ENCODE data around the gene HTT.

DNA sequence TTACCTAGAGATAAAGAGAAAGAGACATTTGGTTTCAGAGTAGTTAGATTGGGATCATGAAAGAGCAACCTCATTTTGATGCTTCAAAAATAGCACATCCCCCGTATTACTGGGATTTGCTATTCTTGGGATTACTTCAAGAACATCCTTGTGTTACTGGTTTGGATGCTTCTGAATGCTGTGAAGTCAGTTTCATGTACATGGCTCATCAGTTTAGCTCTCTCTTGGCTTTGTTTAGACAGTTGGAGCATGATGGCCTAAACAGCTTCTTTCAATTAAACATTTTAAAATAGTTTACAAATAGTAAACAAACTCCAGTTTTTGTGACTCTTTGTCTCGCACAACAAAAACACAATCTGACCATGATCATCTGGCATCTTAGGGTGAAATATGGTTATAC, 23.9 kb downstream of the HTT start:
- no peak for TF ChIP-seq ELF4 (CRISPR knock-in tag; IDR thresholded peaks at IDR 0.05; ENCODE audit: low read depth)
- no peak for TF ChIP-seq CTCF (IDR thresholded peaks at IDR 0.05)
- TF ChIP-seq, protein P1, sequence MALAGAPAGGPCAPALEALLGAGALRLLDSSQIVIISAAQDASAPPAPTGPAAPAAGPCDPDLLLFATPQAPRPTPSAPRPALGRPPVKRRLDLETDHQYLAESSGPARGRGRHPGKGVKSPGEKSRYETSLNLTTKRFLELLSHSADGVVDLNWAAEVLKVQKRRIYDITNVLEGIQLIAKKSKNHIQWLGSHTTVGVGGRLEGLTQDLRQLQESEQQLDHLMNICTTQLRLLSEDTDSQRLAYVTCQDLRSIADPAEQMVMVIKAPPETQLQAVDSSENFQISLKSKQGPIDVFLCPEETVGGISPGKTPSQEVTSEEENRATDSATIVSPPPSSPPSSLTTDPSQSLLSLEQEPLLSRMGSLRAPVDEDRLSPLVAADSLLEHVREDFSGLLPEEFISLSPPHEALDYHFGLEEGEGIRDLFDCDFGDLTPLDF (CRISPR knock-in tag; IDR thresholded peaks at IDR 0.05) = no peak
- no peak for TF ChIP-seq ATF1 (CRISPR knock-in tag; IDR thresholded peaks at IDR 0.05)
- no peak for TF ChIP-seq E2F4 (CRISPR knock-in tag; IDR thresholded peaks at IDR 0.05; ENCODE audit: borderline replicate concordance, low read depth)
- TF ChIP-seq ATF3 (CRISPR knock-in tag; conservative IDR thresholded peaks at IDR 0.05) = no peak
- no peak for TF ChIP-seq ZNF138 (CRISPR knock-in tag; conservative IDR thresholded peaks at IDR 0.05)
- no peak for TF ChIP-seq FOXP1 (CRISPR knock-in tag; IDR thresholded peaks at IDR 0.05; ENCODE audit: borderline replicate concordance)

All from WTC11 (cell line).